H1 (cell line): ENCODE results near the gene PDE1A. TPM values are rescaled to one million over a fixed set of nuclear protein-coding genes. Genes with fewer than 3 reads are reported as not detected.

Source experiments
- CTCF ChIA-PET: fragments of 300-600 bp; sonication (Branson Sonifier 250); formaldehyde crosslinking; loops from one replicate; lab custom pipeline; 2021; ENCODE audit not compliant: partially characterized antibody; lab: Charles Lee
- POLR2A ChIA-PET: fragments of 300-600 bp; sonication (Branson Sonifier 250); formaldehyde crosslinking; loops from one replicate; lab custom pipeline; 2021; ENCODE audit warnings: inconsistent platforms; ENCODE audit not compliant: partially characterized antibody; lab: Charles Lee
- DNase-seq, 2 experiments: peaks; one replicate each; pipeline versions ENCODE4 v3.0.0 to v3.0.0-alpha.2; 2010 to 2022; ENCODE audit warnings: low spot score in 2 of 2, low read depth in 1 of 2, mixed read lengths in 1 of 2
- FAIRE-seq: peaks from 2 replicates; lab custom pipeline; 2011; peaks lifted over from hg19 to GRCh38; lab: Jason Lieb, UNC
- H2AFZ ChIP-seq: 2 replicates; pipeline ENCODE4 v1.8.1; 2012; ENCODE audit warnings: low read length, inconsistent platforms
- H2AK5ac ChIP-seq: 2 replicates; pipeline ENCODE4 v1.6.1; 2013; ENCODE audit warnings: low read depth, low read length
- H2BK120ac ChIP-seq: replicated peaks from 2 replicates; pipeline ENCODE3; 2013; ENCODE audit warnings: low read depth, low read length, inconsistent platforms
- H2BK12ac ChIP-seq: 2 replicates; pipeline ENCODE4 v1.6.1; 2013; ENCODE audit warnings: low read depth, low read length
- H2BK15ac ChIP-seq: 2 replicates; pipeline ENCODE4 v1.6.1; 2013; ENCODE audit warnings: low read length
- H2BK20ac ChIP-seq: 2 replicates; pipeline ENCODE4 v1.6.1; 2013; ENCODE audit warnings: low read length
- H2BK5ac ChIP-seq: 2 replicates; pipeline ENCODE4 v1.6.1; 2013; ENCODE audit warnings: low read depth, low read length
- H3K14ac ChIP-seq: 2 replicates; pipeline ENCODE4 v1.6.1; 2013; ENCODE audit warnings: inconsistent platforms; ENCODE audit not compliant: insufficient read length
- H3K18ac ChIP-seq: 2 replicates; pipeline ENCODE4 v1.6.1; 2013; ENCODE audit warnings: low read length; ENCODE audit errors: extremely low read depth
- H3K23ac ChIP-seq: 2 replicates; pipeline ENCODE4 v1.6.1; 2013; ENCODE audit warnings: inconsistent platforms; ENCODE audit not compliant: insufficient read length
- H3K23me2 ChIP-seq: 2 replicates; pipeline ENCODE4 v1.6.1; 2013; ENCODE audit warnings: low read depth, low read length
- H3K27ac ChIP-seq: 2 replicates; pipeline ENCODE4 v1.6.1; 2011; ENCODE audit warnings: low read depth, low read length, inconsistent platforms
- H3K27me3 ChIP-seq, 4 experiments: replicated peaks in 1 of 4; 1 replicate in 1 of 4; 2 replicates in 3 of 4; pipeline versions ENCODE4 v1.6.1 to v1.8.1; 2011 to 2013; ENCODE audit warnings: low read length in 3 of 4, mild to moderate bottlenecking in 3 of 4, inconsistent platforms in 2 of 4, mixed read lengths in 2 of 4, moderate library complexity in 1 of 4; ENCODE audit not compliant: control insufficient read depth in 3 of 4, insufficient read depth in 3 of 4; ENCODE audit errors: extremely low read depth in 1 of 4
- H3K36me3 ChIP-seq, 4 experiments: 2 replicates each; pipeline versions ENCODE4 v1.6.1 to v1.8.1; 2011 to 2013; ENCODE audit warnings: mild to moderate bottlenecking in 4 of 4, low read length in 3 of 4, moderate library complexity in 2 of 4, control low read depth in 1 of 4, inconsistent platforms in 1 of 4; ENCODE audit not compliant: insufficient read depth in 4 of 4, control insufficient read depth in 2 of 4
- H3K4ac ChIP-seq: replicated peaks from 2 replicates; pipeline ENCODE3; 2013; ENCODE audit warnings: low read length, low read depth, mixed read lengths, inconsistent platforms; ENCODE audit not compliant: insufficient read length
- H3K4me1 ChIP-seq, 4 experiments: replicated peaks in 1 of 4; 1 replicate in 1 of 4; 2 replicates in 3 of 4; pipeline versions ENCODE4 v1.6.1 to v1.8.1; 2011 to 2013; ENCODE audit warnings: low read length in 3 of 4, inconsistent platforms in 2 of 4, mixed read lengths in 1 of 4; ENCODE audit not compliant: insufficient read depth in 4 of 4, control insufficient read depth in 3 of 4
- H3K4me2 ChIP-seq, 2 experiments: 2 replicates each; pipeline versions ENCODE4 v1.6.1 to v1.8.1; 2011 to 2013; ENCODE audit warnings: low read depth in 2 of 2, low read length in 2 of 2, control low read depth in 1 of 2, inconsistent platforms in 1 of 2, mild to moderate bottlenecking in 1 of 2; ENCODE audit not compliant: insufficient read depth in 1 of 2
- H3K4me3 ChIP-seq, 4 experiments: fragments of 200-600, 300-600 bp in 1 of 4; sonication (generic), shearing (Covaris generic), sonication (Bioruptor Twin) in 1 of 4; 2 replicates each; pipeline versions ENCODE4 v1.5.1 to v1.8.1; 2011 to 2016; ENCODE audit warnings: low read length in 4 of 4, low read depth in 3 of 4, control low read depth in 2 of 4, inconsistent platforms in 2 of 4, mild to moderate bottlenecking in 2 of 4, mixed read lengths in 1 of 4, moderate library complexity in 1 of 4; ENCODE audit not compliant: insufficient read depth in 2 of 4; ENCODE audit errors: extremely low read depth in 1 of 4
- H3K56ac ChIP-seq: replicated peaks from 2 replicates; pipeline ENCODE3; 2013; ENCODE audit warnings: low read depth, mild to moderate bottlenecking, mixed read lengths, low read length, inconsistent platforms; ENCODE audit not compliant: insufficient read length
- H3K79me1 ChIP-seq: 2 replicates; pipeline ENCODE4 v1.6.1; 2013; ENCODE audit warnings: low read depth, low read length, control low read depth
- H3K79me2 ChIP-seq, 2 experiments: 2 replicates each; pipeline versions ENCODE4 v1.6.1 to v1.8.1; 2012 to 2013; ENCODE audit warnings: low read length in 2 of 2, mild to moderate bottlenecking in 2 of 2, inconsistent platforms in 1 of 2; ENCODE audit not compliant: insufficient read depth in 2 of 2, control insufficient read depth in 1 of 2
- H3K9ac ChIP-seq, 4 experiments: replicated peaks in 1 of 4; 1 replicate in 1 of 4; 2 replicates in 3 of 4; pipeline versions ENCODE4 v1.6.1 to v1.8.1; 2011 to 2013; ENCODE audit warnings: low read depth in 3 of 4, low read length in 3 of 4, control low read depth in 2 of 4, mild to moderate bottlenecking in 2 of 4, moderate library complexity in 2 of 4, inconsistent platforms in 1 of 4; ENCODE audit errors: extremely low read depth in 1 of 4
- H3K9me3 ChIP-seq, 2 experiments: 2 replicates each; pipeline versions ENCODE4 v1.6.1 to v1.8.1; 2012 to 2013; ENCODE audit warnings: mild to moderate bottlenecking in 2 of 2, moderate library complexity in 2 of 2, control low read depth in 1 of 2, inconsistent platforms in 1 of 2, low read depth in 1 of 2, low read length in 1 of 2, mixed read lengths in 1 of 2; ENCODE audit not compliant: insufficient read depth in 2 of 2
- H4K20me1 ChIP-seq, 2 experiments: replicated peaks in 1 of 2; 2 replicates each; pipeline versions ENCODE3 to v1.8.1; 2011 to 2013; ENCODE audit warnings: inconsistent platforms in 2 of 2, low read length in 2 of 2, mild to moderate bottlenecking in 1 of 2; ENCODE audit not compliant: insufficient read depth in 2 of 2, control insufficient read depth in 1 of 2
- H4K5ac ChIP-seq: 2 replicates; pipeline ENCODE4 v1.6.1; 2013; ENCODE audit warnings: low read length, low read depth, mixed read lengths, inconsistent platforms; ENCODE audit not compliant: insufficient read length
- H4K8ac ChIP-seq: 2 replicates; pipeline ENCODE4 v1.8.0; 2013; ENCODE audit warnings: mild to moderate bottlenecking, moderate library complexity, low read length, inconsistent platforms; ENCODE audit not compliant: insufficient read depth; ENCODE audit errors: extremely low read depth
- H4K91ac ChIP-seq: replicated peaks from 2 replicates; pipeline ENCODE3; 2013; ENCODE audit warnings: low read length, mixed read lengths, inconsistent platforms; ENCODE audit not compliant: insufficient read length
- GABPA ChIP-seq: IDR thresholded peaks from 2 replicates; pipeline ENCODE4 v1.6.1; 2011; ENCODE audit warnings: mild to moderate bottlenecking, low read length, moderate library complexity, borderline replicate concordance; ENCODE audit not compliant: insufficient read depth
- JUND ChIP-seq: IDR thresholded peaks from 2 replicates; pipeline ENCODE4 v1.6.1; 2011; ENCODE audit warnings: mild to moderate bottlenecking, improper control_type of control experiment, low read length
- TCF12 ChIP-seq: IDR thresholded peaks from 2 replicates; pipeline ENCODE4 v1.6.1; 2011; ENCODE audit warnings: low read depth, mild to moderate bottlenecking, low read length
- WGBS, 2 experiments: shearing (Covaris generic) in 1 of 2; methylation state at CpG; one replicate each; pipeline versions ENCODE4 v1.1.6 to v1.1.7; 2013 to 2015; ENCODE audit warnings: low lambda C conversion rate in 2 of 2, mixed read lengths in 2 of 2, inconsistent platforms in 1 of 2, low coverage in 1 of 2, missing lambda C conversion rate in 1 of 2; ENCODE audit not compliant: insufficient replicate concordance in 2 of 2, insufficient coverage in 1 of 2, insufficient read length in 1 of 2; ENCODE audit errors: extremely low coverage in 1 of 2, missing lambda C conversion rate in 1 of 2; 5-methylcytosine and 5-hydroxymethylcytosine counted together
- polyA plus RNA-seq, 7 experiments: library from polyadenylated mRNA; depleted of rRNA in 3 of 7; stranded (reverse) in 5 of 7; unstranded in 2 of 7; fragments of >200 nt in 5 of 7; fragments of 200-250 nt in 2 of 7; gene quantifications; 1 replicate in 5 of 7; 2 replicates in 1 of 7; 4 replicates in 1 of 7; pipeline versions ENCODE4 v1.2.1 to v1.2.3, GENCODE V29; 2011 to 2013; ENCODE audit warnings: missing spikeins in 2 of 7, mixed read lengths in 2 of 7
- total RNA-seq: library from RNA; stranded (reverse); fragmentation: NEBNext Ultra II Directional; extraction: Animal tissue kit (Norgen Biotek cat#: 25700); gene quantifications from 2 replicates; pipeline ENCODE4 v1.2.1, GENCODE V29; 2021

PDE1A gene
- total and polyA plus RNA-seq, 2 of the 8 experiments (the other 6 are each of a cell fraction or from before 2014, with no cell fraction given) = 0.34 TPM; not detected in 1

GRCh38 chr2:182148344-182148743 is 278.5 kb downstream of the PDE1A start:
- H2BK12ac ChIP-seq = no peak overlapping the region
- no peak overlapping the region for H3K23ac ChIP-seq
- H2BK15ac ChIP-seq = no peak overlapping the region
- no peak overlapping the region for H2AK5ac ChIP-seq
- peak overlapping the region; percentile 80; the same call in 1 of the 2 replicates for H2AFZ ChIP-seq
- H3K9ac ChIP-seq = no peak overlapping the region; a peak in 1 of 7 replicates
- ChIA-PET POLR2A (no interaction called here), CTCF (interaction anchor here (0.7 kb wide), 1 partner anchor 131 kb away, joined by 3 read pairs; no protein-coding TSS in a partner anchor)
- H3K27me3 ChIP-seq = no peaks in the 10 kb centered on the region
- 92% methylated on average over 2 of the region's 2 CpGs; no CpG with 5 or more reads in 1 of the 2 experiments for WGBS, 2 experiments
- H3K18ac ChIP-seq = no peak overlapping the region
- DNase-seq (no peak), FAIRE-seq (no peak)
- H3K36me3 ChIP-seq = no peaks in the 10 kb centered on the region
- H3K23me2 ChIP-seq = no peaks in the 10 kb centered on the region
- no peaks in the 10 kb centered on the region for H3K9me3 ChIP-seq
- no peak overlapping the region for H3K4ac ChIP-seq
- no peak overlapping the region for H4K8ac ChIP-seq
- H3K56ac ChIP-seq = no peak overlapping the region
- H2BK5ac ChIP-seq = no peak overlapping the region
- no peak overlapping the region for H3K14ac ChIP-seq
- no peaks in the 10 kb centered on the region for H4K20me1 ChIP-seq
- no peaks in the 10 kb centered on the region for H3K79me2 ChIP-seq
- no peak overlapping the region for H2BK20ac ChIP-seq
- H3K4me3 ChIP-seq = no peak overlapping the region
- H3K27ac ChIP-seq = no peak overlapping the region
- TF ChIP-seq GABPA (no peak), JUND (no peak), TCF12 (no peak)
- H4K91ac ChIP-seq = no peak overlapping the region
- H2BK120ac ChIP-seq = no peak overlapping the region
- H4K5ac ChIP-seq = no peak overlapping the region
- no peak overlapping the region for H3K4me2 ChIP-seq
- H3K79me1 ChIP-seq = no peaks in the 10 kb centered on the region
- peaks cover 0 to 7% (median 1%) of the 10 kb centered on the region in 4 experiments; a peak in 2 of 7 replicates for H3K4me1 ChIP-seq
